HFF-Myc (cell line): ENCODE results near the gene KLF2.

Source experiments
- DNase-seq: peaks from one replicate; pipeline ENCODE4 v3.0.0-alpha.2; 2011; ENCODE audit warnings: low read depth; ENCODE audit errors: extremely low read depth
- H3K4me3 ChIP-seq: replicated peaks from 2 replicates; pipeline ENCODE4 v1.5.1; 2011; ENCODE audit warnings: low read depth, mild to moderate bottlenecking, control low read depth, low read length
- CTCF ChIP-seq: IDR thresholded peaks from 2 replicates; pipeline ENCODE4 v1.5.1; 2012; ENCODE audit warnings: mild to moderate bottlenecking, low read depth, low read length, control low read depth; ENCODE audit errors: missing control alignments

The KLF2 gene

GRCh38 chr19:16361254-16361653, 36.6 kb downstream of the KLF2 start:
- H3K4me3 ChIP-seq, result no peak overlapping the region
- no peak for TF ChIP-seq CTCF
- no peak for DNase-seq

GRCh38 chr19:16361926-16362325, 37.3 kb downstream of the KLF2 start:
- DNase-seq, result no peak
- no peak for TF ChIP-seq CTCF
- no peak overlapping the region for H3K4me3 ChIP-seq

- H3K4me3 ChIP-seq, result no peak overlapping the region
- DNase-seq, result no peak
- TF ChIP-seq CTCF, result no peak
Measured at GRCh38 chr19:16363133-16363851, 38.7 kb downstream of the KLF2 start.

- no peak for DNase-seq
- TF ChIP-seq CTCF, result no peak
- no peak overlapping the region for H3K4me3 ChIP-seq
Measured at GRCh38 chr19:16363852-16364230, 39.2 kb downstream of the KLF2 start.

GRCh38 chr19:16364231-16364865, 39.7 kb downstream of the KLF2 start:
- DNase-seq, result no peak
- no peak overlapping the region for H3K4me3 ChIP-seq
- no peak for TF ChIP-seq CTCF

- DNase-seq, result no peak
- H3K4me3 ChIP-seq, result no peak overlapping the region
- TF ChIP-seq CTCF, result no peak
Measured at GRCh38 chr19:16365300-16365996, 40.8 kb downstream of the KLF2 start.
